Measurements from ENCODE around the gene PSMD4.

Gene PSMD4

GRCh38 chr1:151281969-151282882 is 27.7 kb downstream of the PSMD4 start, which contains the start of gene ZNF687 (continued):
- TF ChIP-seq BCL11A (tag by site-specific recombination; IDR thresholded peaks at IDR 0.05; ENCODE audit: low read depth) (peak; percentile 53; the same call in 1 of the 2 replicates), KLF9 (tag by site-specific recombination; IDR thresholded peaks at IDR 0.05; ENCODE audit: low read depth) (peak; percentile 80), ZNF391 (tag by site-specific recombination; IDR thresholded peaks at IDR 0.05; ENCODE audit: borderline replicate concordance, low read depth) (peak; percentile 54; the same call in 1 of the 2 replicates), ZNF280C (tag by site-specific recombination; IDR thresholded peaks at IDR 0.05) (no peak), FEZF1 (tag by site-specific recombination; IDR thresholded peaks at IDR 0.05) (peak; percentile 42; the same call in 1 of the 2 replicates), ZNF530 (tag by site-specific recombination; IDR thresholded peaks at IDR 0.05; ENCODE audit: low read depth) (no peak), ZNF585B (tag by site-specific recombination; IDR thresholded peaks at IDR 0.05) (no peak), KLF7 (tag by site-specific recombination; IDR thresholded peaks at IDR 0.05; ENCODE audit: borderline replicate concordance) (peak; percentile 74; the same call in 1 of the 2 replicates), ZNF394 (tag by site-specific recombination; IDR thresholded peaks at IDR 0.05; ENCODE audit: borderline replicate concordance) (peak; percentile 100), ZNF518A (tag by site-specific recombination; conservative IDR thresholded peaks at IDR 0.05; ENCODE audit: low read depth) (no peak), ZNF140 (tag by site-specific recombination; IDR thresholded peaks at IDR 0.05) (no peak), PATZ1 (tag by site-specific recombination; IDR thresholded peaks at IDR 0.05) (peak; percentile 97), ZNF707 (tag by site-specific recombination; IDR thresholded peaks at IDR 0.05) (no peak), ZBTB20 (tag by site-specific recombination; IDR thresholded peaks at IDR 0.05) (peak; percentile 24; the same call in 1 of the 2 replicates), ZNF571 (tag by site-specific recombination; IDR thresholded peaks at IDR 0.05) (no peak), TRIM28 (IDR thresholded peaks at IDR 0.05; ENCODE audit: borderline replicate concordance, low read length) (no peak), ZNF292 (tag by site-specific recombination; IDR thresholded peaks at IDR 0.05; ENCODE audit: borderline replicate concordance, low read depth) (no peak)

Measured in HEK293 (cell line).